HEK293 (cell line): ENCODE measurements around the gene SPEG.

ENCODE experiments used
- CTCF ChIA-PET: fragments of 350-600 bp; formaldehyde crosslinking; extraction: SDS; loops from one replicate; lab custom pipeline; 2021; ENCODE audit warnings: antibody characterized with exemption; lab: Yijun Ruan, JAX
- POLR2A ChIA-PET: fragments of 300-600 bp; formaldehyde crosslinking; extraction: SDS; loops from one replicate; lab custom pipeline; 2020; ENCODE audit warnings: antibody characterized with exemption, inconsistent platforms; lab: Yijun Ruan, JAX
- H3K27ac ChIP-seq: fragments of 200-500 bp; sonication (Bioruptor generic); 2 replicates; pipeline ENCODE4 v1.5.1; 2014; ENCODE audit warnings: low read depth, low read length, control low read depth, inconsistent platforms; ENCODE audit errors: extremely low read depth
- H3K36me3 ChIP-seq, 2 experiments: fragments of 200-500 bp in 1 of 2; sonication (Bioruptor generic) in 1 of 2; 1 replicate in 1 of 2; 2 replicates in 1 of 2; pipeline ENCODE4 v1.5.1; 2014 to 2017; ENCODE audit warnings: inconsistent platforms in 2 of 2, low read length in 2 of 2; ENCODE audit not compliant: control insufficient read depth in 2 of 2, insufficient read depth in 1 of 2
- H3K4me1 ChIP-seq: fragments of 200-500 bp; sonication (Bioruptor generic); 2 replicates; pipeline ENCODE4 v1.5.1; 2014; ENCODE audit warnings: mild to moderate bottlenecking, low read length, inconsistent platforms; ENCODE audit not compliant: control insufficient read depth, insufficient read depth
- H3K4me3 ChIP-seq: 2 replicates; pipeline ENCODE4 v1.5.1; 2011; ENCODE audit warnings: low read depth, mild to moderate bottlenecking, control low read depth, low read length, moderate library complexity
- H3K9me3 ChIP-seq: fragments of 200-500 bp; sonication (Bioruptor generic); 2 replicates; pipeline ENCODE4 v1.5.1; 2014; ENCODE audit warnings: low read depth, low read length, inconsistent platforms; ENCODE audit not compliant: control insufficient read depth, insufficient read depth
- BCL11B ChIP-seq: fragments of 450-650 bp; formaldehyde crosslinking; IDR thresholded peaks from 2 replicates; pipeline ENCODE4 v1.5.1; 2016; ENCODE audit warnings: low read depth, missing biosample characterization, missing genetic modification characterization
- FEZF1 ChIP-seq: fragments of 450-650 bp; formaldehyde crosslinking; IDR thresholded peaks from 2 replicates; pipeline ENCODE4 v1.5.1; 2016; ENCODE audit warnings: missing biosample characterization, missing genetic modification characterization
- GLIS1 ChIP-seq: fragments of 450-650 bp; formaldehyde crosslinking; IDR thresholded peaks from 2 replicates; pipeline ENCODE4 v1.5.1; 2016; ENCODE audit warnings: missing biosample characterization, missing genetic modification characterization
- KLF7 ChIP-seq: fragments of 450-650 bp; formaldehyde crosslinking; IDR thresholded peaks from 2 replicates; pipeline ENCODE4 v1.5.1; 2016; ENCODE audit warnings: missing biosample characterization, missing genetic modification characterization, borderline replicate concordance
- MZF1 ChIP-seq: fragments of 450-650 bp; formaldehyde crosslinking; IDR thresholded peaks from 2 replicates; pipeline ENCODE4 v1.5.1; 2017; ENCODE audit warnings: missing biosample characterization, missing genetic modification characterization, borderline replicate concordance
- SETDB1 ChIP-seq: IDR thresholded peaks from one replicate; pipeline ENCODE4 v1.6.1; 2017; ENCODE audit warnings: mild to moderate bottlenecking, low read length, moderate library complexity, mixed read lengths; ENCODE audit not compliant: insufficient read length
- ZBTB48 ChIP-seq: fragments of 450-650 bp; formaldehyde crosslinking; IDR thresholded peaks from 2 replicates; pipeline ENCODE4 v1.5.1; 2016; ENCODE audit warnings: missing biosample characterization, missing genetic modification characterization
- ZNF274 ChIP-seq, 2 experiments: fragments of 200-500 bp in 1 of 2; fragments of 450-650 bp in 1 of 2; sonication (Bioruptor generic) in 1 of 2; formaldehyde crosslinking in 1 of 2; IDR thresholded peaks; 2 replicates each; pipeline versions ENCODE4 v1.5.1 to v1.6.1; 2014 to 2016; ENCODE audit warnings: borderline replicate concordance in 1 of 2, inconsistent platforms in 1 of 2, low read length in 1 of 2, missing biosample characterization in 1 of 2, missing genetic modification characterization in 1 of 2
- ZNF473 ChIP-seq: fragments of 450-650 bp; formaldehyde crosslinking; IDR thresholded peaks from 2 replicates; pipeline ENCODE4 v1.5.1; 2017; ENCODE audit warnings: missing biosample characterization, missing genetic modification characterization
- ZNF521 ChIP-seq: fragments of 450-650 bp; formaldehyde crosslinking; IDR thresholded peaks from 2 replicates; pipeline ENCODE4 v1.5.1; 2017; ENCODE audit warnings: missing biosample characterization, mild to moderate bottlenecking, missing genetic modification characterization
- ZNF585B ChIP-seq: fragments of 450-650 bp; formaldehyde crosslinking; IDR thresholded peaks from 2 replicates; pipeline ENCODE4 v1.5.1; 2016; ENCODE audit warnings: missing biosample characterization, missing genetic modification characterization
- TF ChIP-seq, protein P1 (sequence below): fragments of 450-650 bp; formaldehyde crosslinking; conservative IDR thresholded peaks from 2 replicates; pipeline ENCODE4 v1.5.1; 2016; ENCODE audit warnings: low read depth, missing biosample characterization, missing genetic modification characterization
- TF ChIP-seq, protein P2 (sequence below): fragments of 450-650 bp; formaldehyde crosslinking; IDR thresholded peaks from 2 replicates; pipeline ENCODE4 v1.5.1; 2017; ENCODE audit warnings: missing biosample characterization, missing genetic modification characterization
- TF ChIP-seq, protein P3 (sequence below): fragments of 450-650 bp; formaldehyde crosslinking; IDR thresholded peaks from 2 replicates; pipeline ENCODE4 v1.5.1; 2016; ENCODE audit warnings: missing biosample characterization, missing genetic modification characterization
- TF ChIP-seq, protein P4 (sequence below): fragments of 450-650 bp; formaldehyde crosslinking; IDR thresholded peaks from 2 replicates; pipeline ENCODE4 v1.5.1; 2016; ENCODE audit warnings: missing biosample characterization, missing genetic modification characterization, low read depth
- TF ChIP-seq, protein P5 (sequence below): fragments of 450-650 bp; formaldehyde crosslinking; IDR thresholded peaks from 2 replicates; pipeline ENCODE4 v1.5.0; 2017; ENCODE audit warnings: missing biosample characterization, missing genetic modification characterization, borderline replicate concordance
- TF ChIP-seq, protein P6 (sequence below): fragments of 450-650 bp; formaldehyde crosslinking; IDR thresholded peaks from 2 replicates; pipeline ENCODE4 v1.5.1; 2016; ENCODE audit warnings: missing biosample characterization, missing genetic modification characterization

The SPEG gene

DNA sequence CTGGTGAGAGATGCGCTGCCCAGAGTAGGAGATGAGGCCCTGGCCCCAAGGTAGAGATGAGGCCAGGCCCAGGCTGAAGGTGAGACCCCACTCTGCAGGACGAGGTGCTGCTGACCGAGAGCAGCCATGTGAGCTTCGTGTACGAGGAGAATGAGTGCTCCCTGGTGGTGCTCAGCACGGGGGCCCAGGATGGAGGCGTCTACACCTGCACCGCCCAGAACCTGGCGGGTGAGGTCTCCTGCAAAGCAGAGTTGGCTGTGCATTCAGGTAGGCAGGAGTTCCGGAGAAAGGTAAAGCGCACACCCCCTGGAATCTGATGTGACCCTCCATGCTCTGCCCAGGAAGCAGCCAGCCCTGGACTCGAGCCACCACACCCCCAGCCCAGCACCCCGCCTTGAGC is 42.5 kb downstream of the SPEG start:
- Histone ChIP-seq H3K27ac (no peak overlapping the region), H3K9me3 (no peaks in the 10 kb centered on the region), H3K4me1 (0 out of 2 replicates have a peak, but pooled peaks cover 2% of the 10 kb centered on the region), H3K4me3 (no peak overlapping the region), H3K36me3 (peaks cover 0 to 23% of the 10 kb centered on the region in 2 experiments; a peak in 1 of 3 replicates)
- TF ChIP-seq, protein P1, sequence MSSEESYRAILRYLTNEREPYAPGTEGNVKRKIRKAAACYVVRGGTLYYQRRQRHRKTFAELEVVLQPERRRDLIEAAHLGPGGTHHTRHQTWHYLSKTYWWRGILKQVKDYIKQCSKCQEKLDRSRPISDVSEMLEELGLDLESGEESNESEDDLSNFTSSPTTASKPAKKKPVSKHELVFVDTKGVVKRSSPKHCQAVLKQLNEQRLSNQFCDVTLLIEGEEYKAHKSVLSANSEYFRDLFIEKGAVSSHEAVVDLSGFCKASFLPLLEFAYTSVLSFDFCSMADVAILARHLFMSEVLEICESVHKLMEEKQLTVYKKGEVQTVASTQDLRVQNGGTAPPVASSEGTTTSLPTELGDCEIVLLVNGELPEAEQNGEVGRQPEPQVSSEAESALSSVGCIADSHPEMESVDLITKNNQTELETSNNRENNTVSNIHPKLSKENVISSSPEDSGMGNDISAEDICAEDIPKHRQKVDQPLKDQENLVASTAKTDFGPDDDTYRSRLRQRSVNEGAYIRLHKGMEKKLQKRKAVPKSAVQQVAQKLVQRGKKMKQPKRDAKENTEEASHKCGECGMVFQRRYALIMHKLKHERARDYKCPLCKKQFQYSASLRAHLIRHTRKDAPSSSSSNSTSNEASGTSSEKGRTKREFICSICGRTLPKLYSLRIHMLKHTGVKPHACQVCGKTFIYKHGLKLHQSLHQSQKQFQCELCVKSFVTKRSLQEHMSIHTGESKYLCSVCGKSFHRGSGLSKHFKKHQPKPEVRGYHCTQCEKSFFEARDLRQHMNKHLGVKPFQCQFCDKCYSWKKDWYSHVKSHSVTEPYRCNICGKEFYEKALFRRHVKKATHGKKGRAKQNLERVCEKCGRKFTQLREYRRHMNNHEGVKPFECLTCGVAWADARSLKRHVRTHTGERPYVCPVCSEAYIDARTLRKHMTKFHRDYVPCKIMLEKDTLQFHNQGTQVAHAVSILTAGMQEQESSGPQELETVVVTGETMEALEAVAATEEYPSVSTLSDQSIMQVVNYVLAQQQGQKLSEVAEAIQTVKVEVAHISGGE (tag by site-specific recombination): no peak
- TF ChIP-seq KLF7 (no peak), ZNF521 (no peak), FEZF1 (tag by site-specific recombination) (no peak), ZNF274 (IDR thresholded peaks at IDR 0.05; ENCODE audit: low read length) (no peak), ZNF274 (tag by site-specific recombination; IDR thresholded peaks at IDR 0.05; ENCODE audit: borderline replicate concordance) (no peak), GLIS1 (tag by site-specific recombination) (no peak), ZBTB48 (tag by site-specific recombination) (no peak), SETDB1 (no peak), BCL11B (tag by site-specific recombination) (no peak), MZF1 (tag by site-specific recombination) (no peak), ZNF473 (tag by site-specific recombination) (no peak), ZNF585B (tag by site-specific recombination) (no peak)
- TF ChIP-seq, protein P2, sequence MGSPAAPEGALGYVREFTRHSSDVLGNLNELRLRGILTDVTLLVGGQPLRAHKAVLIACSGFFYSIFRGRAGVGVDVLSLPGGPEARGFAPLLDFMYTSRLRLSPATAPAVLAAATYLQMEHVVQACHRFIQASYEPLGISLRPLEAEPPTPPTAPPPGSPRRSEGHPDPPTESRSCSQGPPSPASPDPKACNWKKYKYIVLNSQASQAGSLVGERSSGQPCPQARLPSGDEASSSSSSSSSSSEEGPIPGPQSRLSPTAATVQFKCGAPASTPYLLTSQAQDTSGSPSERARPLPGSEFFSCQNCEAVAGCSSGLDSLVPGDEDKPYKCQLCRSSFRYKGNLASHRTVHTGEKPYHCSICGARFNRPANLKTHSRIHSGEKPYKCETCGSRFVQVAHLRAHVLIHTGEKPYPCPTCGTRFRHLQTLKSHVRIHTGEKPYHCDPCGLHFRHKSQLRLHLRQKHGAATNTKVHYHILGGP (tag by site-specific recombination): no peak
- TF ChIP-seq, protein P3, sequence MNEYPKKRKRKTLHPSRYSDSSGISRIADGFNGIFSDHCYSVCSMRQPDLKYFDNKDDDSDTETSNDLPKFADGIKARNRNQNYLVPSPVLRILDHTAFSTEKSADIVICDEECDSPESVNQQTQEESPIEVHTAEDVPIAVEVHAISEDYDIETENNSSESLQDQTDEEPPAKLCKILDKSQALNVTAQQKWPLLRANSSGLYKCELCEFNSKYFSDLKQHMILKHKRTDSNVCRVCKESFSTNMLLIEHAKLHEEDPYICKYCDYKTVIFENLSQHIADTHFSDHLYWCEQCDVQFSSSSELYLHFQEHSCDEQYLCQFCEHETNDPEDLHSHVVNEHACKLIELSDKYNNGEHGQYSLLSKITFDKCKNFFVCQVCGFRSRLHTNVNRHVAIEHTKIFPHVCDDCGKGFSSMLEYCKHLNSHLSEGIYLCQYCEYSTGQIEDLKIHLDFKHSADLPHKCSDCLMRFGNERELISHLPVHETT (tag by site-specific recombination): no peak
- TF ChIP-seq, protein P4, sequence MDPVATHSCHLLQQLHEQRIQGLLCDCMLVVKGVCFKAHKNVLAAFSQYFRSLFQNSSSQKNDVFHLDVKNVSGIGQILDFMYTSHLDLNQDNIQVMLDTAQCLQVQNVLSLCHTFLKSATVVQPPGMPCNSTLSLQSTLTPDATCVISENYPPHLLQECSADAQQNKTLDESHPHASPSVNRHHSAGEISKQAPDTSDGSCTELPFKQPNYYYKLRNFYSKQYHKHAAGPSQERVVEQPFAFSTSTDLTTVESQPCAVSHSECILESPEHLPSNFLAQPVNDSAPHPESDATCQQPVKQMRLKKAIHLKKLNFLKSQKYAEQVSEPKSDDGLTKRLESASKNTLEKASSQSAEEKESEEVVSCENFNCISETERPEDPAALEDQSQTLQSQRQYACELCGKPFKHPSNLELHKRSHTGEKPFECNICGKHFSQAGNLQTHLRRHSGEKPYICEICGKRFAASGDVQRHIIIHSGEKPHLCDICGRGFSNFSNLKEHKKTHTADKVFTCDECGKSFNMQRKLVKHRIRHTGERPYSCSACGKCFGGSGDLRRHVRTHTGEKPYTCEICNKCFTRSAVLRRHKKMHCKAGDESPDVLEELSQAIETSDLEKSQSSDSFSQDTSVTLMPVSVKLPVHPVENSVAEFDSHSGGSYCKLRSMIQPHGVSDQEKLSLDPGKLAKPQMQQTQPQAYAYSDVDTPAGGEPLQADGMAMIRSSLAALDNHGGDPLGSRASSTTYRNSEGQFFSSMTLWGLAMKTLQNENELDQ (tag by site-specific recombination): no peak
- TF ChIP-seq, protein P5, sequence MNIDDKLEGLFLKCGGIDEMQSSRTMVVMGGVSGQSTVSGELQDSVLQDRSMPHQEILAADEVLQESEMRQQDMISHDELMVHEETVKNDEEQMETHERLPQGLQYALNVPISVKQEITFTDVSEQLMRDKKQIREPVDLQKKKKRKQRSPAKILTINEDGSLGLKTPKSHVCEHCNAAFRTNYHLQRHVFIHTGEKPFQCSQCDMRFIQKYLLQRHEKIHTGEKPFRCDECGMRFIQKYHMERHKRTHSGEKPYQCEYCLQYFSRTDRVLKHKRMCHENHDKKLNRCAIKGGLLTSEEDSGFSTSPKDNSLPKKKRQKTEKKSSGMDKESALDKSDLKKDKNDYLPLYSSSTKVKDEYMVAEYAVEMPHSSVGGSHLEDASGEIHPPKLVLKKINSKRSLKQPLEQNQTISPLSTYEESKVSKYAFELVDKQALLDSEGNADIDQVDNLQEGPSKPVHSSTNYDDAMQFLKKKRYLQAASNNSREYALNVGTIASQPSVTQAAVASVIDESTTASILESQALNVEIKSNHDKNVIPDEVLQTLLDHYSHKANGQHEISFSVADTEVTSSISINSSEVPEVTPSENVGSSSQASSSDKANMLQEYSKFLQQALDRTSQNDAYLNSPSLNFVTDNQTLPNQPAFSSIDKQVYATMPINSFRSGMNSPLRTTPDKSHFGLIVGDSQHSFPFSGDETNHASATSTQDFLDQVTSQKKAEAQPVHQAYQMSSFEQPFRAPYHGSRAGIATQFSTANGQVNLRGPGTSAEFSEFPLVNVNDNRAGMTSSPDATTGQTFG (tag by site-specific recombination): no peak
- TF ChIP-seq, protein P6, sequence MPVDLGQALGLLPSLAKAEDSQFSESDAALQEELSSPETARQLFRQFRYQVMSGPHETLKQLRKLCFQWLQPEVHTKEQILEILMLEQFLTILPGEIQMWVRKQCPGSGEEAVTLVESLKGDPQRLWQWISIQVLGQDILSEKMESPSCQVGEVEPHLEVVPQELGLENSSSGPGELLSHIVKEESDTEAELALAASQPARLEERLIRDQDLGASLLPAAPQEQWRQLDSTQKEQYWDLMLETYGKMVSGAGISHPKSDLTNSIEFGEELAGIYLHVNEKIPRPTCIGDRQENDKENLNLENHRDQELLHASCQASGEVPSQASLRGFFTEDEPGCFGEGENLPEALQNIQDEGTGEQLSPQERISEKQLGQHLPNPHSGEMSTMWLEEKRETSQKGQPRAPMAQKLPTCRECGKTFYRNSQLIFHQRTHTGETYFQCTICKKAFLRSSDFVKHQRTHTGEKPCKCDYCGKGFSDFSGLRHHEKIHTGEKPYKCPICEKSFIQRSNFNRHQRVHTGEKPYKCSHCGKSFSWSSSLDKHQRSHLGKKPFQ (tag by site-specific recombination): no peak
- POLR2A ChIA-PET: interaction anchor here (0.9 kb wide), 1 partner anchor 35 kb away, joined by 5 read pairs; no protein-coding TSS in a partner anchor
- CTCF ChIA-PET: interaction anchor here (0.5 to 10.6 kb wide), 13 partner anchors 17 to 126 kb away, joined by 3 to 156 read pairs (median 14); partner anchors contain the start of gene GMPPA
